Keratinocyte (primary cell): Measurements from ENCODE around the gene LATS1. TPM values are rescaled to one million over a fixed set of nuclear protein-coding genes. Genes with fewer than 3 reads are reported as not detected.
"Not testable (repeated sequence)": the region's sequence is repeated elsewhere in the genome, so short reads cannot be mapped to it uniquely, and the experiment has no call there.

Experiments used
- DNase-seq: peaks from one replicate; pipeline ENCODE4 v3.0.0-alpha.2; 2011; ENCODE audit warnings: low read depth, missing footprints, low spot score
- FAIRE-seq: peaks from 2 replicates; lab custom pipeline; 2011; peaks lifted over from hg19 to GRCh38; lab: Jason Lieb, UNC
- H2AFZ ChIP-seq: 2 replicates; pipeline ENCODE4 v1.6.0; 2012; ENCODE audit warnings: low read length, control low read depth, inconsistent platforms; ENCODE audit not compliant: control insufficient read depth
- H3K27ac ChIP-seq: 2 replicates; pipeline ENCODE4 v1.5.1; 2011; ENCODE audit warnings: low read length; ENCODE audit not compliant: control insufficient read depth, insufficient read depth
- H3K27me3 ChIP-seq: 3 replicates; pipeline ENCODE4 v1.6.0; 2011; ENCODE audit warnings: low read length; ENCODE audit not compliant: control insufficient read depth, insufficient read depth; ENCODE audit errors: extremely low read depth
- H3K36me3 ChIP-seq, 2 experiments: 2 replicates in 1 of 2; 3 replicates in 1 of 2; pipeline ENCODE4 v1.5.1; 2011; ENCODE audit warnings: low read length in 2 of 2, mild to moderate bottlenecking in 1 of 2; ENCODE audit not compliant: control insufficient read depth in 2 of 2, insufficient read depth in 2 of 2; ENCODE audit errors: extremely low read depth in 1 of 2
- H3K4me1 ChIP-seq: 3 replicates; pipeline ENCODE4 v1.5.1; 2011; ENCODE audit warnings: low read length; ENCODE audit not compliant: control insufficient read depth, insufficient read depth; ENCODE audit errors: extremely low read depth
- H3K4me2 ChIP-seq: 3 replicates; pipeline ENCODE4 v1.6.0; 2011; ENCODE audit warnings: low read depth, low read length; ENCODE audit not compliant: control insufficient read depth, insufficient read depth; ENCODE audit errors: extremely low read depth
- H3K4me3 ChIP-seq, 3 experiments: fragments of 200-600 bp in 1 of 3; sonication (generic) in 1 of 3; 2 replicates in 2 of 3; 3 replicates in 1 of 3; pipeline ENCODE4 v1.5.1; 2011 to 2016; ENCODE audit warnings: low read length in 3 of 3, mild to moderate bottlenecking in 3 of 3, control low read depth in 2 of 3, inconsistent platforms in 1 of 3, low read depth in 1 of 3, mixed read lengths in 1 of 3, mixed run types in 1 of 3, moderate library complexity in 1 of 3; ENCODE audit not compliant: control insufficient read depth in 2 of 3, insufficient read depth in 2 of 3; ENCODE audit errors: extremely low read depth in 1 of 3
- H3K79me2 ChIP-seq: 2 replicates; pipeline ENCODE4 v1.6.0; 2012; ENCODE audit warnings: low read length; ENCODE audit not compliant: control insufficient read depth, insufficient read depth
- H3K9ac ChIP-seq: 3 replicates; pipeline ENCODE4 v1.6.0; 2011; ENCODE audit warnings: low read length; ENCODE audit not compliant: control insufficient read depth, insufficient read depth; ENCODE audit errors: extremely low read depth
- H3K9me1 ChIP-seq: 3 replicates; pipeline ENCODE4 v1.6.0; 2011; ENCODE audit warnings: low read length; ENCODE audit not compliant: control insufficient read depth, insufficient read depth; ENCODE audit errors: extremely low read depth
- H3K9me3 ChIP-seq: 2 replicates; pipeline ENCODE4 v1.5.1; 2012; ENCODE audit warnings: low read depth, low read length; ENCODE audit not compliant: control insufficient read depth
- H4K20me1 ChIP-seq: 3 replicates; pipeline ENCODE4 v1.6.0; 2011; ENCODE audit warnings: low read length; ENCODE audit not compliant: control insufficient read depth, insufficient read depth; ENCODE audit errors: extremely low read depth
- CTCF ChIP-seq, 3 experiments: IDR thresholded peaks in 1 of 3; conservative IDR thresholded peaks in 1 of 3; optimal IDR thresholded peaks in 1 of 3; 2 replicates in 2 of 3; 3 replicates in 1 of 3; pipeline versions ENCODE3 to v1.5.1; 2011; ENCODE audit warnings: low read length in 3 of 3, mild to moderate bottlenecking in 3 of 3, moderate library complexity in 2 of 3, control low read depth in 1 of 3, inconsistent platforms in 1 of 3; ENCODE audit not compliant: insufficient read depth in 2 of 3; ENCODE audit errors: extremely low read depth in 1 of 3
- EZH2 ChIP-seq: IDR thresholded peaks from one replicate; pipeline ENCODE4 v1.6.1; 2012; ENCODE audit warnings: inconsistent platforms, mild to moderate bottlenecking, low read length, moderate library complexity
- dilution Hi-C: fragments of 300-500 bp; cut with MboI; formaldehyde crosslinking; loops from one replicate; pipeline ENCODE4 v1.7.0; 2020; ENCODE audit warnings: low sequenced_read_pairs; ENCODE audit not compliant: extremely low pct_ligation_motif_present
- polyA plus RNA-seq, 5 experiments: library from polyadenylated mRNA; depleted of rRNA in 3 of 5; stranded (reverse) in 3 of 5; stranded (forward) in 1 of 5; unstranded in 1 of 5; fragments of >200 nt; gene quantifications; 1 replicate in 1 of 5; 2 replicates in 3 of 5; 3 replicates in 1 of 5; pipeline versions ENCODE4 v1.2.1 to v1.2.3, GENCODE V29; 2011 to 2012; ENCODE audit warnings: missing spikeins in 2 of 5, low read depth in 1 of 5, low replicate concordance in 1 of 5

Gene LATS1
- polyA plus RNA-seq, 1 donor (not counting 4 experiments of a cell fraction or from before 2014, with no cell fraction given): 11.3 TPM

- FAIRE-seq (no peak), DNase-seq (no peak)
- Histone ChIP-seq H3K9me3 (no peaks in the 10 kb centered on the region), H3K9ac (no peak overlapping the region), H2AFZ (no peak overlapping the region), H3K27me3 (no peaks in the 10 kb centered on the region), H3K9me1 (no peaks in the 10 kb centered on the region), H3K4me3 (no peak overlapping the region), H3K36me3 (no peaks in the 10 kb centered on the region), H3K27ac (no peak overlapping the region), H3K4me1 (peaks cover 5% of the 10 kb centered on the region), H3K79me2 (peaks cover 98% of the 10 kb centered on the region), H4K20me1 (no peaks in the 10 kb centered on the region), H3K4me2 (no peak overlapping the region)
- dilution Hi-C loops: no loop called here
- TF ChIP-seq EZH2 (no peak), CTCF (optimal IDR thresholded peaks at IDR 0.05 in 1 of 3, IDR thresholded peaks at IDR 0.05 in 1 of 3, conservative IDR thresholded peaks at IDR 0.05 in 1 of 3; ENCODE audit: extremely low read depth in 1 of 3, insufficient read depth in 2 of 3, low read length in 3 of 3) (no peak)
Measured at GRCh38 chr6:149754548-149754947, 36.6 kb upstream of the LATS1 start.

GRCh38 chr6:149753374-149753637 is 35.4 kb upstream of the LATS1 start:
- H3K9ac ChIP-seq, dilution Hi-C loops, DNase-seq, H3K27ac ChIP-seq, H2AFZ ChIP-seq, H3K9me3 ChIP-seq, H3K36me3 ChIP-seq, FAIRE-seq, H3K4me2 ChIP-seq, H3K9me1 ChIP-seq, H3K4me1 ChIP-seq, H3K4me3 ChIP-seq, H3K27me3 ChIP-seq, H4K20me1 ChIP-seq: not testable (repeated sequence)
- H3K79me2 ChIP-seq: peaks cover 86% of the 10 kb centered on the region

- no peaks in the 10 kb centered on the region for H3K27me3 ChIP-seq
- no peak overlapping the region for H3K9ac ChIP-seq
- no peak overlapping the region for H3K4me2 ChIP-seq
- no peaks in the 10 kb centered on the region for H3K9me3 ChIP-seq
- H3K79me2 ChIP-seq: peaks cover 83% of the 10 kb centered on the region
- FAIRE-seq (no peak), DNase-seq (no peak)
- no peak overlapping the region for H2AFZ ChIP-seq
- H3K27ac ChIP-seq: no peak overlapping the region
- H4K20me1 ChIP-seq: no peaks in the 10 kb centered on the region
- H3K9me1 ChIP-seq: no peaks in the 10 kb centered on the region
- no peaks in the 10 kb centered on the region for H3K36me3 ChIP-seq
- dilution Hi-C loops: no loop called here
- peaks cover 5% of the 10 kb centered on the region for H3K4me1 ChIP-seq
- TF ChIP-seq EZH2 (no peak), CTCF (optimal IDR thresholded peaks at IDR 0.05 in 1 of 3, IDR thresholded peaks at IDR 0.05 in 1 of 3, conservative IDR thresholded peaks at IDR 0.05 in 1 of 3; ENCODE audit: extremely low read depth in 1 of 3, insufficient read depth in 2 of 3, low read length in 3 of 3) (no peak)
- H3K4me3 ChIP-seq: no peak overlapping the region
Measured at GRCh38 chr6:149752600-149753373, 34.9 kb upstream of the LATS1 start.

- H3K4me2 ChIP-seq, H3K4me1 ChIP-seq, dilution Hi-C loops, H3K9me1 ChIP-seq, H4K20me1 ChIP-seq, H2AFZ ChIP-seq, H3K9ac ChIP-seq, H3K27me3 ChIP-seq, H3K27ac ChIP-seq, FAIRE-seq, DNase-seq, H3K36me3 ChIP-seq, H3K9me3 ChIP-seq, H3K4me3 ChIP-seq: not testable (repeated sequence)
- H3K79me2 ChIP-seq: peaks cover 74% of the 10 kb centered on the region
Measured at GRCh38 chr6:149751920-149752319, 34.0 kb upstream of the LATS1 start.
